Activated T-helper 17 cell treated with anti-CD3 and anti-CD28 coated beads, Interleukin-2, amount 50 U/mL, for 72 hours (primary cell): ENCODE measurements around the gene GDF10. TPM values are rescaled to one million over a fixed set of nuclear protein-coding genes. Genes with fewer than 3 reads are reported as not detected.
A peak's percentile ranks its signal among the peaks of the same experiment; 100 is the strongest.

Source experiments
- ATAC-seq: fragments of 150-1000 bp; cut with Tn5 transposase; replicated peaks from 2 replicates; pipeline ENCODE4 v1.10.0; 2021; ENCODE audit warnings: mild to moderate bottlenecking, moderate library complexity
- H3K27ac Mint-ChIP-seq: one replicate; pipeline ENCODE4 v1.8.0; 2022; ENCODE audit warnings: mixed read lengths
- H3K27me3 Mint-ChIP-seq: one replicate; pipeline ENCODE4 v1.8.0; 2022; ENCODE audit warnings: mixed read lengths
- H3K36me3 Mint-ChIP-seq: one replicate; pipeline ENCODE4 v1.8.0; 2022; ENCODE audit warnings: low read depth, mild to moderate bottlenecking, mixed read lengths
- H3K4me1 Mint-ChIP-seq: one replicate; pipeline ENCODE4 v1.8.0; 2022; ENCODE audit warnings: mixed read lengths
- H3K4me3 Mint-ChIP-seq: one replicate; pipeline ENCODE4 v1.8.0; 2022; ENCODE audit warnings: mild to moderate bottlenecking, mixed read lengths
- H3K9me3 Mint-ChIP-seq: one replicate; pipeline ENCODE4 v1.8.0; 2022; ENCODE audit warnings: mixed read lengths
- total RNA-seq, 2 donors: library from RNA; stranded (reverse); gene quantifications; one replicate each; pipeline ENCODE4 v1.2.3, GENCODE V29; 2022

GDF10 gene
- total RNA-seq, 2 donors from 2014 or later: 0.45 TPM; not detected in 1

DNA sequence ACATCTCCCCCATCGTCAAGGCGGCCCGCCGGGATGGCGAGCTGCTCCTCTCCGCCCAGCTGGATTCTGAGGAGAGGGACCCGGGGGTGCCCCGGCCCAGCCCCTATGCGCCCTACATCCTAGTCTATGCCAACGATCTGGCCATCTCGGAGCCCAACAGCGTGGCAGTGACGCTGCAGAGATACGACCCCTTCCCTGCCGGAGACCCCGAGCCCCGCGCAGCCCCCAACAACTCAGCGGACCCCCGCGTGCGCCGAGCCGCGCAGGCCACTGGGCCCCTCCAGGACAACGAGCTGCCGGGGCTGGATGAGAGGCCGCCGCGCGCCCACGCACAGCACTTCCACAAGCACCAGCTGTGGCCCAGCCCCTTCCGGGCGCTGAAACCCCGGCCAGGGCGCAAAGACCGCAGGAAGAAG, 10.1 kb downstream of the GDF10 start:
- Mint-ChIP-seq H3K36me3 (no peaks in the 10 kb centered on the region), H3K27me3 (no peaks in the 10 kb centered on the region), H3K4me1 (peaks cover 6% of the 10 kb centered on the region), H3K4me3 (no peak overlapping the region), H3K9me3 (no peaks in the 10 kb centered on the region), H3K27ac (no peak overlapping the region)
- ATAC-seq: no peak

DNA sequence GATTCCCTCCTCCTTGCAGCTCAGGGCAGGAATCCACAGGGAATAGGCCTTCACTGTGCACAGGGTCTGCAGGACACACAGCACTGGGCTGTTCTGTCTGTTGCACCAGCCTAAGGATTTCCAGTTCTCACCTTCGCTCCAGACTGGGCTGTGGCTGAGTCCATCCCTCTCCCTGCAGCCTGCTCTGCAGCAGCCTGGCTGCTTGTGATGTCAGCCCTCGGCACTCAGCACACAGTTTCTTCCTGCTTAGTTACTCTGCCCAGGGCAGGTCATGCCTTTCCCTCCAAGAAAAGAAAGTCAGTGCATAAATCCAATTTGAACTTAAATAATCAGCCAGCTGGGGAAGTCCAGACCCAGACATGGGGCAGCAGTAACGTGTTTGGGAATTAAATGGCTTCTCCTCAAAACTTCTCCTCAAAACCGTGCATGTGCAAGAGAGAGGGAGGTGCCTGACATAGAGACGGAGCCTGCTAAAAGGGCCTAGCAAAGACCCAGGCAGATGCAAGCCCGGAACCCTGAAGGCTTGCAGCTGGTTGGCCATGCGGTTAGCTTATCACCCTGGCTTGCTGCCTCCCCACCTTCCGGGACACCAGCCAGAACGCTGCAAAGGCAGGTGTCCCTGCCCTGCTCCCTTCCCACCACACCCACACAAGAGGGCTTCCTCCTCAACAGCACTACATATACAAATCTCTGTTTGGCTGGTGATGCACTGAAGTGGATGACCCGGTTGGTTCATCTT, 11.4 kb downstream of the GDF10 start:
- Mint-ChIP-seq H3K4me3 (peak overlapping the region; percentile 39), H3K36me3 (no peaks in the 10 kb centered on the region), H3K27me3 (no peaks in the 10 kb centered on the region), H3K4me1 (peaks cover 4% of the 10 kb centered on the region), H3K27ac (no peak overlapping the region), H3K9me3 (no peaks in the 10 kb centered on the region)
- ATAC-seq: peak; percentile 49

DNA sequence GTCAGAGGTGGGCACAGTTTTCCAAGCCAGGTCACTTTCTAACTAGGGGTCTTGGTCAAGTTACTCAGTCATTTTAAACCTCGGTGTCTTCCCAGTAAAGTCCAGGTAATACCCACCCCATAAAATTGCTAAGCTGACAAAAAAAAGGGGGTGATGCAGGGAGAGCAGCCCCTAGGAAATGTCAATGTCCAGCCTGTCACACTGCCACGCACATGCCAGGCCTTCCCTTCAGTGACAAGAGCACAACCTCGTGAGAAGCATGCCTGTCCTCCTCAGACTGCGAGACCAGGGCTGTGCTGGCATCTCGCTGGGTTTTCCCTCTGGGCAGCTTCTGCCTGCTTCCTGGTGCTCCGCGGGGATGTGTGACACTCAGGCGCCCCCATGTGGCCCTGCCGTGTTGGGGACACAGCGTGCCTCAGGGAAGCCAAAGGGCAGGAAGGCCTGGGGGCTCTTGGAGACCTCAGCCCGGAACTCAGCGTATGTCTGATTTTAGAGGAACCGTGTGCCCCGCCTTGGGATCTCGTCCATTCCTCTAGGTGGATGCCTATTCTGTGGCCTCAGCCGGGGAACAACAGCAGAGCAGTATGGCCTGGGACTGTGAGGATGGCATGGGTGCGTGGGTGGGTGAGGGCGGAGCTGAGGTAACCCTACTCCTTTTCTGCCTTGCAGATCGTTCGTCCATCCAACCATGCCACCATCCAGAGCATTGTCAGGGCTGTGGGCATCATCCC, 12.1 kb downstream of the GDF10 start:
- Mint-ChIP-seq H3K27me3 (no peaks in the 10 kb centered on the region), H3K36me3 (no peaks in the 10 kb centered on the region), H3K4me3 (peak overlapping the region; percentile 39), H3K4me1 (no peaks in the 10 kb centered on the region), H3K27ac (no peak overlapping the region), H3K9me3 (no peaks in the 10 kb centered on the region)
- peak; percentile 96 for ATAC-seq

DNA sequence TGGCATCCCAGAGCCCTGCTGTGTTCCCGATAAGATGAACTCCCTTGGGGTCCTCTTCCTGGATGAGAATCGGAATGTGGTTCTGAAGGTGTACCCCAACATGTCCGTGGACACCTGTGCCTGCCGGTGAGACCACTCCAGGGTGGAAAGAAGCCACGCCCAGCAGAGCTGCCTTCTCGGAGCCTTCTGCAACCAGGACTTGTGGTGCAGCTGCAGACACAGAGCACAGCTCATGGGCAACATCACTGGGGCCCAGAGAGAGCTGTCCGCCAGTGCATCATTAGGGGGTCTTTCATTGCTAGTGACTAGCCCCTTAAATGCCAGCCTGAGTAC, 12.6 kb downstream of the GDF10 start:
- H3K9me3 Mint-ChIP-seq: no peaks in the 10 kb centered on the region
- ATAC-seq: no peak
- H3K4me1 Mint-ChIP-seq: no peaks in the 10 kb centered on the region
- no peaks in the 10 kb centered on the region for H3K36me3 Mint-ChIP-seq
- no peak overlapping the region for H3K4me3 Mint-ChIP-seq
- no peak overlapping the region for H3K27ac Mint-ChIP-seq
- no peaks in the 10 kb centered on the region for H3K27me3 Mint-ChIP-seq

DNA sequence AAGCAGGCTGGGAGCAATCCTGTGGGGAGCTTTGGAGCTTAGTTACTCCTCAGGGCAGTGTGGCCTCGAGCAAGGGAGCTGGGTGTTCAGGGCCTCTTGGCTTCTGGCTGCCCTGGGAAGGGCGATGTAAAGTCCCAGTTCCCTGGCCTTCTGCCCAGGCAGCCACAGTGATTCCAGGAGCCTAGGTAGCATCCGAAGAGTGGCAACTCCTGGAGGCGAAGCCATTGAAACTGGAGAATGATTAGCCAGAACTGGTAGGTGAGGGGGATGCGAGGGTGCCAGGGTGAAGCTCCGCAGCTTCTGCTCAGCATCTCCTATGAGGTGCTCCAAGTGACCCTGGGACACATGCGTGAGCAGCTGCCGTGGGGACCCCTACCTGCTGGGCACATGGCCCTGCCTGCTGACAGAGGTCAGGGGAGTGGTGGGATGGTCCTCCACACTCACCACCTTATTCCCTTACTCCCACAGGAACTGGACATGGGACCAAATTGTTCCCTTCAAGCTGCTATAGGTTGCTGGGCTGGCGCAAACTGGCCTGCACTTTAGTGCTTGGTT, 14.5 kb downstream of the GDF10 start:
- ATAC-seq: no peak
- H3K4me3 Mint-ChIP-seq: no peak overlapping the region
- H3K27me3 Mint-ChIP-seq: peaks cover 3% of the 10 kb centered on the region
- H3K27ac Mint-ChIP-seq: no peak overlapping the region
- H3K36me3 Mint-ChIP-seq: no peaks in the 10 kb centered on the region
- H3K9me3 Mint-ChIP-seq: no peaks in the 10 kb centered on the region
- no peaks in the 10 kb centered on the region for H3K4me1 Mint-ChIP-seq

DNA sequence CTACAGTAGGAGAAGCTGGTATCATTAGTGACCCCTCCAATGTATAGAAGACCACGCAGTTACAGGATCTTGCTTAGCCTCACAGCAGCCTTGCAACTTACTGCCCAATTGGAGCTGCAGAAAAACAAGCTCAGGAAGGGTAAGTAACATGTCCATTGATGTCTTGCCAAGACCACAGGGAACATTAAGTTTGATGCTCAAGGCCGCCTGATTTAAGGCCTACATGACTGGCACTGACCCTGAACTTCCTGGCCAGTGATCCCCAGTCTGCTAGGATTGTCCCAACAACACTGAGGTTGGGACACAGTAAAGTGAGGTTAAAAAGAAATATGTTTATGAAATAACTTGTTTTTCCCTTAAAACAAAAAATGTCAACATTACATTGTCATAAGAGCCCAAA, 15.4 kb downstream of the GDF10 start:
- peaks cover 3% of the 10 kb centered on the region for H3K27me3 Mint-ChIP-seq
- no peaks in the 10 kb centered on the region for H3K36me3 Mint-ChIP-seq
- ATAC-seq: no peak
- no peak overlapping the region for H3K27ac Mint-ChIP-seq
- H3K4me1 Mint-ChIP-seq: no peaks in the 10 kb centered on the region
- H3K4me3 Mint-ChIP-seq: no peak overlapping the region
- no peaks in the 10 kb centered on the region for H3K9me3 Mint-ChIP-seq

DNA sequence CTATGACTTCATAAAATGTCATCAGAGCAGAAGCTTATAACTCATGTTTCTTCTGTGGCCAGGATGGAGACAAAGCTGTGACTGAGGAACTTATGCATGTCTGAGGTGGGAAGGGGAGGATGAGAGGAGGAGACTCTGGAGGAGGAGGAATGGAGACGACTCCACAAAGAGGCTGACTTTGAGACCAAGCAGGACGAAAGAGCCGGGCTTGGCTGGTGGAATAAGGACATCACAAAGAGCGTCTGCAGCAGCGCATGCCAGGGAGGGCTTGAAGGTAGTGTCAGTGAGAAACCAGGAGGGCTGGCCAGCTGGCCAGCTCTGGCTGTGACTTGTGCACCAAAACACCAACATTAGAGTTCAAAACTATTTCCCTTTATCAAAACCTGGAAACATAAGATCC, 16.1 kb downstream of the GDF10 start:
- Mint-ChIP-seq H3K36me3 (no peaks in the 10 kb centered on the region), H3K9me3 (no peaks in the 10 kb centered on the region), H3K4me1 (no peaks in the 10 kb centered on the region), H3K4me3 (no peak overlapping the region), H3K27ac (no peak overlapping the region), H3K27me3 (peaks cover 7% of the 10 kb centered on the region)
- ATAC-seq: no peak

DNA sequence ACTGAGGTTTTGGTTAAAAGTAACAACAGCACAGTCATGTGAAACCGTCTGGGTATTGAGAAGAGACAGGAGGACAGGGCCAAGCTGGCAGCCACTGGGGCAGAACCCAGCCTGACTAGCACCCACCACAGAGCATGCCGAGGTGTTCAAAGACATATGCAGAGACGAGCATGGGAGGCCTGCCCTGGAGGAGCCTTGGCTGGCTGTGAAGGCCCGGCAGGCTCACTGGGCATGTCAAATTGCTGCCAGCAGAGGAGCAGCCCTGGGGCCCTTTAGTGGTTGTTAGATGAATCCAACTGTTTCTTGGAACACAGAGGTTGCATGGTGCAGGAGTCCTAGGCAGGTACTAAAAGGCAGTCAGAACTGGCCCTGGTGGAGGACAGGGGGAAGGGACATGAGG, 17.3 kb downstream of the GDF10 start:
- ATAC-seq: no peak

DNA sequence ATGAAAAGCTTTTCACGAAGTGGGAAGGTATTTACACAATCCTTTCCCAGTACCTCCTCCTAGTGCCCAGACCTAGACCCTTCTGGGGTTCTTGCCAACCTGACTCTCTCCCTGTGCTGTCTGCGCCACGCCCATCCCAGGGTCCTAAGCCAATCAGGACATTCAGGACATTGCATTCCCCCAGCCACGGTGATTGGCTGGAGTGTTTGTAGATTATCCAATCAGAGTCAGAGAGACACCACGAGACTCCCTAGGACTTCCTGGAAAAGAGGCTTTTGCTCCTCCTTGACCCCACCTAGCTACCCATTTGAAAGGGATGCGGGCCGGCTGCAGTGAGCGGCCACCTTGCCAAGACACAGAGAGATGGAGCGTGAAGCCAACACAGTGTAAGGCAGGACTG, 18.7 kb downstream of the GDF10 start:
- ATAC-seq: no peak
- no peaks in the 10 kb centered on the region for H3K4me1 Mint-ChIP-seq

More for the DNA sequence above, 17.3 kb downstream of the GDF10 start:
- no peak overlapping the region for H3K4me3 Mint-ChIP-seq
- peaks cover 12% of the 10 kb centered on the region for H3K27me3 Mint-ChIP-seq
- no peaks in the 10 kb centered on the region for H3K9me3 Mint-ChIP-seq
- H3K4me1 Mint-ChIP-seq: no peaks in the 10 kb centered on the region
- H3K27ac Mint-ChIP-seq: no peak overlapping the region
- no peaks in the 10 kb centered on the region for H3K36me3 Mint-ChIP-seq

DNA sequence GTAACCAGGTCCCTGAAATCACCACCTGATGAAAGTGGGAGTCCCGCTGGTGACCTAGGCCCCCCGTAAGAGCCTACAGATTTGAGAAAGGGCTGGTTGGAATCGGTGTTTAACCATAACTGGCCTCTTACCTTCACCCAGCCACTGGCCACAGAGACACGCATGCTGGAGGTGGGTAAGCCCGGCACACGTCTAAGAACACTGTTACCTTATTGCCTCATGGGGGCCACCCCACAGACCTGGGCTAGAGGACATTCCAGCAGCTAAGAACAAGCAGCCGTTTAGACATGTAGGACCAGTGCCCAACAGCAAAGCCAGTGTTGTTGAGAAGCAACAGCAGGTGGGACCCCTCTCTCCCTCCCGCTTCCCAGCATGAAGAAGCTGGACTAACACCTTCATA, 19.8 kb downstream of the GDF10 start:
- no peaks in the 10 kb centered on the region for H3K4me1 Mint-ChIP-seq
- H3K36me3 Mint-ChIP-seq: no peaks in the 10 kb centered on the region
- H3K27ac Mint-ChIP-seq: no peak overlapping the region
- H3K9me3 Mint-ChIP-seq: no peaks in the 10 kb centered on the region
- H3K27me3 Mint-ChIP-seq: peaks cover 16% of the 10 kb centered on the region
- no peak overlapping the region for H3K4me3 Mint-ChIP-seq
- ATAC-seq: no peak

More for the DNA sequence above, 18.7 kb downstream of the GDF10 start:
- H3K36me3 Mint-ChIP-seq: no peaks in the 10 kb centered on the region
- H3K27me3 Mint-ChIP-seq: peaks cover 16% of the 10 kb centered on the region
- no peak overlapping the region for H3K27ac Mint-ChIP-seq
- no peaks in the 10 kb centered on the region for H3K9me3 Mint-ChIP-seq
- H3K4me3 Mint-ChIP-seq: no peak overlapping the region

DNA sequence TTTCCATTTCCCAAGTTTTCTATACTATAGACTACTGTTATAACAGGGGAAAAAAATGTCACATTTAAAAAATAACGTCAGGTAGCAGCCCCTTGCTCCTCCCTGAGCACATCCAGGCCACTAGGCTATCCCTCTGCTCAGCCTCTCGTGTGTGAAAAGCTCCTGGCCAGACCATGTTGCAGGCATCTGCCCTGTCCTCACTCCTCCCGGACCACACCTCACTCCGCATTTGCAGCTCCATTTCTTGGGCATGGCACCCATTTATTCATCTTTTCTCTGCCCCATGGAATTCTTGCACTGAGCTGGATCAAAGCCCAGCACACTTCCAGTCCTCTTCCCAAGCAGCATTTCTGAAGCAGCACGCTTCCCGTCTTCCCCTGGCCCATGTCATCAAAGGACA, 20.8 kb downstream of the GDF10 start:
- H3K27me3 Mint-ChIP-seq: peaks cover 16% of the 10 kb centered on the region
- H3K9me3 Mint-ChIP-seq: no peaks in the 10 kb centered on the region
- no peak for ATAC-seq
- H3K4me1 Mint-ChIP-seq: no peaks in the 10 kb centered on the region
- no peak overlapping the region for H3K4me3 Mint-ChIP-seq
- no peaks in the 10 kb centered on the region for H3K36me3 Mint-ChIP-seq
- H3K27ac Mint-ChIP-seq: no peak overlapping the region

DNA sequence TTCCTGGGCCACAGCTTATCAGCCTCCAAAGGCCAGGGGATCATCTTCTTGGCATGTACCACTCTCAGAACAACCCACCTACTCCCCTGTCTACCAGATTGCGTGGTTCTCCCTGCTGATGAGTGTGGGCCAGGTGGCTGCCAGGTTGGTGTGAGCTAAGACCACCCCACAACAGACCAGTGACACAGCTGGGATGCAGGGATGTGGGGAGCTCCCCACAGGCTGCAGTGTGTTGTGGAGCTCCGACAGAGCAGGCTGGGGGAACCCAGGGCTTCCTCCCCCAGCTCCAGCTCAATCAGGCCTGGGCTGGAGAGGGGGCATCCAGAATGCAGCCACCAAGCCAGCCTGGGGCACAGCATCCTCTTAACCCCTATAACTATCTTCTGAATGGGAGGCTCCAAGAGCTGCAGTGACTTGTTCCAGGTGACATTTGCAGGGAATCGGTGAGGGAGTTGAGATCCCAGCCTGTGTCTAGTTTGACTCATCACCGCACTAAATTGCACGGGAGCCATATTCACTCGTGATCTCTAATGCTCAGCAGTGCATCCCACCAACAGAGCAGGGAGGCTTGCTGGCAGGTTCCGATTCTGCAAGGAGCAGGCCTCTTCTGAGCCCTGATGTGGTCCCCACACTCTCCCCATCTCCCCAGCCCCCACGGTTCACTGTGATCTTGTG, 21.7 kb downstream of the GDF10 start:
- no peaks in the 10 kb centered on the region for H3K4me1 Mint-ChIP-seq
- H3K27ac Mint-ChIP-seq: no peak overlapping the region
- H3K9me3 Mint-ChIP-seq: no peaks in the 10 kb centered on the region
- H3K4me3 Mint-ChIP-seq: no peak overlapping the region
- no peak for ATAC-seq
- H3K27me3 Mint-ChIP-seq: peaks cover 16% of the 10 kb centered on the region
- H3K36me3 Mint-ChIP-seq: no peaks in the 10 kb centered on the region

DNA sequence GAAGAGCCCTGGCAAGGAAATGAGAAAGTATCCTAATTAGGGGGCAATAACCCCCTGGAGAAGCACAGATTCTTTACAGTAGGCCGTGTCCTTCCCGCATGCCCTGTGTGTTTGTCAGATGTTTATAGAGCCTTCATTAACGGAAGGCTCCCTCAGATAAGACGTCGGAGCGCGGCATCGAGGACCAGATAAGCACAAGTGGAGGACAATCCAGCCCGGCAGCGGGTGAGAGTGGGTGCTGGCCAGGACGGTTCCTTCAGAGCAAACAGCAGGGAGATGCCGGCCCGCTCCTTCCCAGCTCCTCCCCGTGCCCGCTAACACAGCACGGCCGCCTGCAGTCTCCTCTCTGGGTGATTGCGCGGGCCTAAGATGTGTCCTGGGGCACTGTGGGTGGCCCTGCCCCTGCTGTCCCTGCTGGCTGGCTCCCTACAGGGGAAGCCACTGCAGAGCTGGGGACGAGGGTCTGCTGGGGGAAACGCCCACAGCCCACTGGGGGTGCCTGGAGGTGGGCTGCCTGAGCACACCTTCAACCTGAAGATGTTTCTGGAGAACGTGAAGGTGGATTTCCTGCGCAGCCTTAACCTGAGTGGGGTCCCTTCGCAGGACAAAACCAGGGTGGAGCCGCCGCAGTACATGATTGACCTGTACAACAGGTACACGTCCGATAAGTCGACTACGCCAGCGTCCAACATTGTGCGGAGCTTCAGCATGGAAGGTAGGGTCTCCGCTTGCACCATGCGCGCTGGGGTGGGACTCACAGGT, 22.5 kb downstream of the GDF10 start, which contains the start of gene GDF2:
Gene GDF2, plus strand, starts transcription at position 155 of the 762 bp plus-strand sequence. Its CDS starts 215 bp downstream, at position 370.
- H3K9me3 Mint-ChIP-seq: no peaks in the 10 kb centered on the region
- no peak within 1 kb of the TSS for H3K4me3 Mint-ChIP-seq
- H3K27me3 Mint-ChIP-seq: peaks cover 16% of the 10 kb centered on the region
- no peaks in the 10 kb centered on the region for H3K4me1 Mint-ChIP-seq
- no peak for ATAC-seq
- H3K27ac Mint-ChIP-seq: no peak within 1 kb of the TSS
- H3K36me3 Mint-ChIP-seq: no peaks in the 10 kb centered on the region

DNA sequence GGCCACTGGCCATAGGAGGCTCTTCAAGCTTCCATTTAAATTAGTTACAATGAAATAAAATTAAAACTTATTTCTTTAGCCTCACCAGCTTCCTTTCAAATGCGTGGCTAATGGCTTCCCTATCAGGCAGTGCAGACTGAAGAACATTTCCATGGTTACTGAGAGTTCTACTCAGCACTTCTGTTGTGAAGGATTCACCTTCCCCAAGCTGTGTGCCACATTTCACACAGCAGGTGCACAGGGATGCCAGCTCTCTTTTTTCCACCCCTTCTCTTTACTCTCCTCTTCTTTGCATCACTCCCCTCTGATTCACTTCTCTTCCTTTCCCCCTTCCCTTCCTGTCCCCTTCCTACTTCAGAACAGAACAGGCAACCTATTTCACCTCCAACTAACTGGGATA, 23.1 kb downstream of the GDF10 start:
- H3K27ac Mint-ChIP-seq: no peak overlapping the region
- no peaks in the 10 kb centered on the region for H3K36me3 Mint-ChIP-seq
- no peak for ATAC-seq
- no peaks in the 10 kb centered on the region for H3K4me1 Mint-ChIP-seq
- H3K9me3 Mint-ChIP-seq: no peaks in the 10 kb centered on the region
- H3K4me3 Mint-ChIP-seq: no peak overlapping the region
- H3K27me3 Mint-ChIP-seq: peaks cover 16% of the 10 kb centered on the region
